HG02973 (cell line): ENCODE results near the gene DOCK1.

Experiments
- ATAC-seq: cut with Tn5 transposase; IDR thresholded peaks from one replicate; pipeline ENCODE4 v1.9.1; 2021; ENCODE audit warnings: moderate library complexity; ENCODE audit not compliant: unreplicated experiment

The DOCK1 gene

DNA sequence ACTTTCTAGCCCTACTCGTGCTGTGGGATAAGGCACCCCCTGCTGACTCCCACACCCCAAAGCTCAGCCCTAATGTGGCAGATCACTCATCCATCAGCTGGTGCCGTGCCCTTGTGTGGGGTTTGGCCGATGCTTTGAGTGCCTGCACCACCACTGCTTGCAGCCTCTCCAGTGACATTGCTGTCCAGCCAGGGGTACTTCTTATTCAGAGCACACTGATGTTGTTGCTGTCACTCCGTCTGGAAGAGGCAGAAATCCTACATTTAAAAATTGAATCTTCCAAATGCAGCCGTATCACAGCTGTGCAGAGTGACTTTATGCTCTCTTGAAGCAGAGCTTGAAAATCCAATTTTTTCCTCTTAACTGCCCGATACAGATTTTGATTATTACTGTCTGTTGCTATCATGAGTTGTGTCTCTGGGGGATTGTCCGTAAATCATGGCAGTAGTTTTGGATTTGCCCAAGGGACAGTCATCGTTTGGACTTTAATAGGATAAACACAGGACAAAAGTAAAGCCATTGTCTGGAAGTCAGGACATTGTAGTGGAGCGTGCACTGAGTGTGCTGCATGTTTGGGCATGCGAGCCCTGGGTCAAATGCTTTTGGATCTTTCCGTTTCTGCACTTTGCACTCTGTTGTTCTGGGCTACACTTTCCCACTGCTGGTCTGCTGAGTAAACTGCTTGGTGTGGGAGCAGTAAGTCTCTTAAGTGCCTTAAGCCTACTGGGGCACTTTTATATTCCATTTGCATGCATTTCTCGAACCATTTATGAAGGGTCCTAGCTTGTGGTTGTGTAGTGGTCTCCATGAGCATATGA is 128.2 kb downstream of the DOCK1 start:
- no peak for ATAC-seq

- ATAC-seq = no peak
Observed at GRCh38 chr10:127034034-127034633, 128.9 kb downstream of the DOCK1 start.

GRCh38 chr10:127034790-127035189 is 129.6 kb downstream of the DOCK1 start:
- no peak for ATAC-seq

DNA sequence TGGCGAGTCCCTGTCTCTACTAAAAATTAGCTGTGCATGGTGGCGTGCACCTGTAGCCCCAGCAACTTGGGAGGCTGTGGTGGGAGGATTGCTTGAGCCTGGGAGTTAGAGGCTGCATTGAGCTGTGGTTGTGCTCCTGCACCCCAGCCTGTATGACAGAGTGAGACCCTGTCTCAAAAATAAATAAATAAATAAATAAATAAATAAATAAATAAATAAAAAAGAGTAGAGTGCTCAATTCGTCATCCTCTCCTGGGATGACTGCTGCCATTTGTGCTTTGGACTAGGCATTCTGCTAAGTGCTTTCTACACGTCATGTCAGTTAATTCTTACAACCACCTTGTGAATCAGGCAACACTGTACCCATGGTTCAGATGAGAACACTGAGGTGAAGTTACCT is 130.6 kb downstream of the DOCK1 start:
- no peak for ATAC-seq

GRCh38 chr10:127036987-127037386 is 131.8 kb downstream of the DOCK1 start:
- no peak for ATAC-seq

GRCh38 chr10:127039435-127039834 is 134.2 kb downstream of the DOCK1 start:
- no peak for ATAC-seq

DNA sequence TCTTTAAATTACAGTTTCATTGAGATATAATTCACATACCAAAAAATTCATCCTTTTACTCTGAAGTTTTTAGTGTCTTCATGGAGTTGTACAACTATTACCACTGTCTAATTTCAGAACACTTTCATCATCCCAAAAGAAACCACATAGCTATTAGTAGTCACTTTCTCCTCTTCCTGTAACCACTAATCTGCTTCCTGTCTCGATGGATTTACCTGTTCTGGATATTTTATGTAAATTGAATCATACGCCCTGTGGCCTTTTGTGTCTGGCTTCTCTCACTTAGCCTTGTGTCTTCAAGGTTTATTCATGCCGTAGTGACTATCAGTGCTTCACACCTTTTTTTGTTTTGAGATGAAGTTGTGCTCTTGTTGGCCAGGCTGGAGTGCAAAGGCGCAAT is 135.5 kb downstream of the DOCK1 start:
- no peak for ATAC-seq

GRCh38 chr10:127041552-127041951 is 136.3 kb downstream of the DOCK1 start:
- ATAC-seq = no peak

DNA sequence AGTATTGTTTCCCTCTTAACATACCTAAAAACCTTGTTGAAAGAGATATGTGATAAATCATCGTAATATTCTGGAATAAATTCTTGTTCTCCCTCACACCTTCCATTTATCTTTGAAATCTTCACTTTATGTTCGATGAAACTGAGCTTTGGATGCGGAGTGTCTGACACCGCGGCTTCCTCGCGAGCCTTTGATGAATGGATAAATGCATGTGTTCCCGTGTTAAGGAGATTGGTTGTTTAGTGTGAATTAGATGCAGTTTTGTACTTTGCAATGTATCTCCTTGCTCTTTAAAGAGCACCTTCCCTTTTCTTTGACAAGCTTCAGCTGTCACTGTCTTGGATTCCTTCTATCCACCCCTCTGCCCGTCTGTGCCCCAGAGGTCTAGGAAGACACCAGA is 138.1 kb downstream of the DOCK1 start:
- no peak for ATAC-seq

DNA sequence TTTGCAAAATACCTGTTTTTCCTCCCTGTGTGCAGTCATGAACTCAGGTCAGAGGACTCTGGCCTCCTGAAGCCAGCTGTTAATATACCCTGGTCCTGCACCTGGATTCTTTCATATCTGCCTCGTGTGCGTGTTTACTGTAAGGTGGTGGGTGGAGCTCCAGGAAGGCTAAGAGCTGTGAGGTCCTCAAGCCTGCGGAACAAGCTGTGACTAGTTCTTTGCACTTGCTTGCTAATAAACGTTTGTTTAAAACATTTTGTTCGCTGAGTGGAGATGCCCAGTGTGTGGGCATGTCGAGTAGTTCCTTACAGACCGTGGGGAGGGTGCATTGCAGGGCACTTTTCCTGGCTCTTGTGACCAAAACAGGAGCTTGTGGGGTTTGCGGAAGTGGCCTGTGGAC is 139.0 kb downstream of the DOCK1 start:
- no peak for ATAC-seq

GRCh38 chr10:127046975-127047877 is 142.0 kb downstream of the DOCK1 start:
- no peak for ATAC-seq

- ATAC-seq = no peak
Observed at GRCh38 chr10:127047878-127048238, 142.6 kb downstream of the DOCK1 start.

- no peak for ATAC-seq
Observed at GRCh38 chr10:127048630-127049029, 143.4 kb downstream of the DOCK1 start.

GRCh38 chr10:127052001-127052400 is 146.8 kb downstream of the DOCK1 start:
- no peak for ATAC-seq

GRCh38 chr10:127055263-127055662 is 150.0 kb downstream of the DOCK1 start:
- ATAC-seq = no peak

- no peak for ATAC-seq
Observed at GRCh38 chr10:127059314-127059713, 154.1 kb downstream of the DOCK1 start.

DNA sequence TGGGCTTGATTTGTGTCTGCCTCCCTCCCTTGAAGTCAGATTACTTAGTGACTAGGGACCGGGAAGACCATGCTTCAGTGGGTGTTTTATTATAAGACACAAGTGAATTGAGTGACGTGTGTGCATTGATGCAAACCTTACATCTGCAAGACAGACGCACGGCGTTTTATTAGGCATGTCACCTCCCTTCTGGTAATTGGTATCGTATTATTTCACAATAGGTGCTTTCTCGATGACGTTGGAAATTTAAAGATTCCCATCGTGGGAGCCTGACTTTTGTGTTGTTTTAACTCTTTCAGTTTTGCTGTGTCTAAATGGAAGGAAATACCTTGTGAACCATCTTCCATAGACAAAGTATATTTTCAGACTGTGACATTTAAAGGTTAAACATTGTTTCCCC is 158.5 kb downstream of the DOCK1 start:
- no peak for ATAC-seq

GRCh38 chr10:127064474-127064873 is 159.2 kb downstream of the DOCK1 start:
- no peak for ATAC-seq

DNA sequence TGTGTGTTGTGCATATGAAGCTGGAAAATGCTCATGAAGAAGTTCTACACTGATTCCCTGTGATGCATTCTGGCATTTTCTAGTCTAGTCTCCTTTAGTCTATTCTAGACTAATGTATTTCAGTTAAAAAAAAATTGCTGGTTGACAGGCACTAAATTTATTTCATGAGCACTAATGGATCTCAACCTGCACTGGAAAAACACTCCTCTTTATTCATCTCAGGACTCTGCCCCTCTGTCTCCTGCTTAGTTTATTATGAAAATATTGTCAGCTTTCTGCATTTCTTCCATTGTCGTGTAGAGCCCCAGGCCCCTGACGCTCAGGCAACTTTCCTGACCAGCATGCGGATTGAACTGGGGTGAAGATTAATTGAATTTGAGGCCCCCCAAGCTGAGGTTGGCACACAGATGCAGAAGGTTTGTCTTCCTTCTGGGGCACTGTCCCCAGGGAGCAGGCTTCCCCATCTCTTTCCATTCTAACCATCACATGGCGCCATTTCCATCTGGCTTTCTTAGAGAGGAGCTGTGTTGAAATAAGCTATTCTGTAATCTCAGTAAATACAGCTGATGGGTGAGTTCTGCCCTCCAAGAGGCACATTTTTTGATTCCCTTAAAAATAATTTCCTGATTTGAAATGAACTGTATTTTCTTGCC is 162.4 kb downstream of the DOCK1 start:
- ATAC-seq = no peak

GRCh38 chr10:127068485-127068884 is 163.3 kb downstream of the DOCK1 start:
- no peak for ATAC-seq

GRCh38 chr10:127069436-127069835 is 164.2 kb downstream of the DOCK1 start:
- no peak for ATAC-seq
